DMS79 treated with DMSO at 0.1 percent for 48 hours (cell line): ENCODE results near the gene REXO4.
"Not testable (repeated sequence)": the region's sequence is repeated elsewhere in the genome, so short reads cannot be mapped to it uniquely, and the experiment has no call there.

ENCODE experiments used
- DNase-seq: peaks from one replicate; lab custom pipeline; 2025; lab: John Stamatoyannopoulos, UW

The REXO4 gene

GRCh38 chr9:133451865-133452264, 34.1 kb upstream of the REXO4 start:
- DNase-seq: not testable (repeated sequence)

DNA sequence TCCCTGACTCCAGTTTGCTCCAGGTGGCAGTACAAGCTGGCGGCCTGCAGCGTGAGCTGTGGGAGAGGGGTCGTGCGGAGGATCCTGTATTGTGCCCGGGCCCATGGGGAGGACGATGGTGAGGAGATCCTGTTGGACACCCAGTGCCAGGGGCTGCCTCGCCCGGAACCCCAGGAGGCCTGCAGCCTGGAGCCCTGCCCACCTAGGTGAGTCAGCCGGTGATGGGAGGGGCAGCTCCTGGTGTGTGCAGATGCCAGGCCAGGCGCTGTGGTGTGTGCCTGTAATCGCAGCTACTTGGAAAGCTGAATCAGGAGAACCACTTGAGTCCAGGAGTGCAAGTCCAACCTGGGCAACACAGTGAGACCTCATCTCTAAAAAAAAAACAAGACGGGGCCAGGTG, 31.9 kb upstream of the REXO4 start:
- DNase-seq: peak; percentile 38

DNA sequence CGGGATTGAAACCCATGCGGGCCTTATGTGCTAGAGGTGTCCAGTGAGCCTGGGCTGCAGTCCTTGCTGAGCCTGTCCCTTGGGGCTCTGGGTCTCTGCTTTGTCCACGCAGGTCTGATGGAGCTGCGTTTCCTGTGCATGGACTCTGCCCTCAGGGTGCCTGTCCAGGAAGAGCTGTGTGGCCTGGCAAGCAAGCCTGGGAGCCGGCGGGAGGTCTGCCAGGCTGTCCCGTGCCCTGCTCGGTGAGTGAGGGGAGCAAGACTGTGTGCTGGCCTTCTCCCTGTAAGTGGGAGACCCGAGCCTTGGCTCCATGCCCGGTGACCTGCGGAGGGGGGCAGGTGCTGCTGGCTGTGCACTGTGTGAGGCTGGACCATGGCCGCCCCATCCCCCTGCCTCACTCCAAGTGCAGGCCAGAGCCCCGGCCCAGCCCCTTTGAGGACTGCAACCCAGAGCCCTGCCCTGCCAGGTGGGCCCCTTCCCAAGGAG, 30.7 kb upstream of the REXO4 start:
- no peak for DNase-seq

DNA sequence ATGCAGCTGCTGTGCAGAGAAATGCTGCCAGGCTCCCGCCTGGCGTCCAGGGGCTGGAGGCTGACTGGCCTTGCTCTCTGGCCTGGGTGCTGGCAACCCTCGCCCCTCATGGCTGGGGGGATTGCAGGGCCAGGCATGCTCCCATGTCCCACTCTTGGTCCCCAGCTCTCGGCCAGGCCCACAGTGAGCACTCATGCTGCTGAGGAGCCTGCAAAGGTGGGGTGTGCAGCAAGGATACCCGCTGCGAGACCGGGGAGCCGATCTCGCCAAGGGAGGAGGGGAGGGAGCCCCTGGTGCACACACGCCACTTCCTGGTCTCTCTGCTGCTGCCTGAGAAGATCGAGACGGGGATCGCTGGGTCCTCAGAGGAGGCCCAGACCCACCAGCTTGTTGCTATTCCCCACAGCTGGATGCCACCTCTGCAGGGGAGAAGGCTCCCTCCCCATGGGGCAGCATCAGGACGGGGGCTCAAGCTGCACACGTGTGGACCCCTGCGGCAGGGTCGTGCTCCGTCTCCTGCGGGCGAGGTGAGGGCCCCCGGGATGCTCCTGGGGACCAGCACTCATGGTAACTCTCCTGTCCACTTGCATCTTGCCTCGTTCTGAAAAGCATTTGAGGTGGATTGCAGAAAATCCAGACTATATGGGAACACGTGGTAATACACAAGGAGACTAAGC, 27.6 kb upstream of the REXO4 start:
- DNase-seq: no peak

GRCh38 chr9:133443982-133444381, 26.2 kb upstream of the REXO4 start:
- DNase-seq: peak; percentile 59

DNA sequence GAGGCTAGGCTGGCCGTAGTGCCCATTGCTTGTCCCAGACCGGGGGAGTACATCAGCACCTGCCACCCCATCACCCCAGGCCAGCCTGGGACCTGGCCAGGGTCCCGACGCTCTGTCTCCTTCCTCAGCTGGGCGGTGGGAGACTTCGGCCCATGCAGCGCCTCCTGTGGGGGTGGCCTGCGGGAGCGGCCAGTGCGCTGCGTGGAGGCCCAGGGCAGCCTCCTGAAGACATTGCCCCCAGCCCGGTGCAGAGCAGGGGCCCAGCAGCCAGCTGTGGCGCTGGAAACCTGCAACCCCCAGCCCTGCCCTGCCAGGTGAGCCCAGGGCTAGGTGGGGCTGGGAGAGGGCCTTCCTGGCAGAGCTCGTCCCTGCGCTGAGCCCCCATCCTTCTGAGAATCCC, 25.4 kb upstream of the REXO4 start:
- no peak for DNase-seq

GRCh38 chr9:133441571-133441970, 23.8 kb upstream of the REXO4 start:
- DNase-seq: no peak

- no peak for DNase-seq
These were observed 23.1 kb upstream of the REXO4 start for GRCh38 chr9:133440874-133441273.

DNA sequence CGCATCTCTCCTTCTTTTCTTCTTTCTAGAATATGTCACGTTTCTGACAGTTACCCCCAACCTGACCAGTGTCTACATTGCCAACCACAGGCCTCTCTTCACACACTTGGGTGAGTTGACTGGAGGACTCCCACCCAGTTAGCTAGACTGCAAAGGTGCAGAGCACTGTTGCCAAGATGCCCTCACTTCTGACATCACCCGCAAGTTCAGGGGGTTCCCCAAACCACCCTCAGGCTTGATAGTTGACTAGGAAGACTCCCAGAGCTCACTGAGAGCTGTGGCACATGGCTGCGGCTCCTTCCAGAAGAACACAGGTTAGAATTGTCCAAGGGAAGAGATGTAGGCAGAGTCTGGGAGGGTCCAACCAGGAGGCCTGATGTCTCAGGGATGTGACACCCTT, 21.5 kb upstream of the REXO4 start:
- no peak for DNase-seq

DNA sequence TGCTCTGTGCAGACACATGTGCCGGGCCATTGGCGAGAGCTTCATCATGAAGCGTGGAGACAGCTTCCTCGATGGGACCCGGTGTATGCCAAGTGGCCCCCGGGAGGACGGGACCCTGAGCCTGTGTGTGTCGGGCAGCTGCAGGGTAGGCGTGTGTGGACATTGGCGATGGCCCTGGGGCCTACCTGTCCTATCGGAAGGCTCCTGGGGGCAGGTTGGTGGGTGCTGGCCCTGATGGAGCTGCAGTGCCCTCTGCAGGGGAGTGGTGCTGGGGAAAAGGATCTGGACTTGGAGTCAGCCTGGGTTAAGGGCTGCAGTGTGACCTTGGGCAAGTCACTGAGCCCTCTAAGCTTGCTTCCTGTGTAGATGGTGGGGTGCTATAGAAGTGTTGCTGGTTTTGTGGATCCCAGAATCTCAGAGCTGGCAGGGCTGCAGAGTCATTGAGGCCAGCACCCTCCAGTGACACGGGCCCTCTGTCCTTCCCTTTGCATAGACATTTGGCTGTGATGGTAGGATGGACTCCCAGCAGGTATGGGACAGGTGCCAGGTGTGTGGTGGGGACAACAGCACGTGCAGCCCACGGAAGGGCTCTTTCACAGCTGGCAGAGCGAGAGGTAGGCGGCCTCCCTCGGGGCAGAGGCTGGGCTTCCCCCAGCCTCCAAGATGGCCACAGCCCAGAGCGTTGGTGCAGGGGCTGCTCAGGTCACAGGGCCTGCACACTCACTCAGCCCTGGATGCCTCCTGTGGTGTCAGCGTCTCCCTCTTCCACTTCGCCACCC, 20.1 kb upstream of the REXO4 start:
- DNase-seq: no peak

- DNase-seq: no peak
These were observed 18.9 kb upstream of the REXO4 start for GRCh38 chr9:133436681-133437080.

DNA sequence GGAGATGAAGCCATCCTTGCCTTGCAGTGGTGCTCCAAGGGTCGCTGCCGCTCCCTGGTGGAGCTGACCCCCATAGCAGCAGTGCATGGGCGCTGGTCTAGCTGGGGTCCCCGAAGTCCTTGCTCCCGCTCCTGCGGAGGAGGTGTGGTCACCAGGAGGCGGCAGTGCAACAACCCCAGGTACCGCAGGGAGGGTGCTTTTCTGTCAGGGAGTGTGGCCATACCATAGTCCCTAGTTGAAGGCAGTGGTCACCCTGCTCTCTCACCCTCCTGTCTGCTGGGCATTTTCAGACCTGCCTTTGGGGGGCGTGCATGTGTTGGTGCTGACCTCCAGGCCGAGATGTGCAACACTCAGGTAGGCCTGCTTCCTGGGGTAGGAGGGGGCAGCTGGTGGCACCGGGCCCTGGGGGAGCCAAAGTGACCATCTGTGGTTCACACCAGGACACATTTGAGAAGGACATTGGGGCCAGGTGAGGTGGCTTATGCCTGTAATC, 15.6 kb upstream of the REXO4 start:
- DNase-seq: no peak

GRCh38 chr9:133430244-133430643, 12.4 kb upstream of the REXO4 start:
- DNase-seq: no peak

DNA sequence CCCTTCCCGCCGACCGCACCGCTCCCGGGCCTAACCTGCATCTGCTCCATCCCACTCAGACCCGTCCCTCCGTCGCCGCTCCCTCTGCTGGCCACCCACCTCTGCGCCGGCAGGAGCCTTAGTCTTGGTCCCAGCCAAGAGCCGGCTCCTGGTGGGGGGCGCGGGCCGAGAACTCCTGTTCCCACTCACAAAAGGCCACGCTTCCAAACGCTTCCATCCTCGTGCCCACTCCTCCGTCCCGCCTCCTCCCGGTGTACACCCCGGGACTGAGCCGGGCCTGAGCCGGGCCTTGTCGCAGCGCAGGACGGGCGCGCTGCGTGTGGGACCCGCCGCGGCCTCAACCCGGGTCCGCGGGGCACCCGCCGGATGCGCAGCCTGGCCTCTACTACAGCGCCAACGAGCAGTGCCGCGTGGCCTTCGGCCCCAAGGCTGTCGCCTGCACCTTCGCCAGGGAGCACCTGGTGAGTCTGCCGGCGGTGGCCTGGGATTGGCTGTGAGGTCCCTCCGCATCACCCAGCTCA, 11.9 kb upstream of the REXO4 start:
- DNase-seq: no peak

- no peak for DNase-seq
These were observed 11.4 kb upstream of the REXO4 start for GRCh38 chr9:133429214-133429613.

GRCh38 chr9:133428617-133429101, 10.8 kb upstream of the REXO4 start:
- DNase-seq: no peak

DNA sequence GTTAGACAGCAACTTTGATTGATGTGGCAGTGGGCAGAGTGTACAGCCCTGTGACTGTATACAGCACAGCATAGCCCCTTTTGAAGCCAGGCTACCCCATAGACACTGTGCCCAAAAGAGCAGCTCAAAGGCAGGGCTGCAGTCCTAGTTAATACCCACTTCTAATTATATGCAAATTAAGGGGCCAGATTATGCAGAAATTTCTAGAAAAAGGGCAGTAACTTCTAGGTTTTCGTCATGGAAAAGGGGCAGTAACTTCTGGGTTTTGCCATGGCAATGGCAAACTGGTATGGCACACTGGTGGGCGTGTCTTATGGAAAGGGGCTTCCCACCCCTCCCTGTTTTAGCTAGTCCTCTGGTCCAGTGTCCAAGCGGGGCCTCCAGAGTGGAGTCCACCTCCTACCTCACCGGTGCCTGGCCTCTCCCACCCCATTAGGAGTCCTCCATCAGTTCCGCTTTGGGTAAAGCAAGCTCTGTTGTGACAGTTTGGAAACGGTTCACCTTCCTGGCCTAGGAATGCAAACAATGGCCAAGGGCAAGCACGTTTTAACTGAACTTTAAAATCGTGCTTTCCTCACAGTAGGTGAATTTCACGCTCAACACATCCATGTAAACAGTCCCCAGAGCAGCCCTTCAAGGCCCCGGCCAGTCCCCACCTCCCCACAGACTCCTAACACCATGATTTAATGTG, 10.0 kb upstream of the REXO4 start:
- DNase-seq: no peak

DNA sequence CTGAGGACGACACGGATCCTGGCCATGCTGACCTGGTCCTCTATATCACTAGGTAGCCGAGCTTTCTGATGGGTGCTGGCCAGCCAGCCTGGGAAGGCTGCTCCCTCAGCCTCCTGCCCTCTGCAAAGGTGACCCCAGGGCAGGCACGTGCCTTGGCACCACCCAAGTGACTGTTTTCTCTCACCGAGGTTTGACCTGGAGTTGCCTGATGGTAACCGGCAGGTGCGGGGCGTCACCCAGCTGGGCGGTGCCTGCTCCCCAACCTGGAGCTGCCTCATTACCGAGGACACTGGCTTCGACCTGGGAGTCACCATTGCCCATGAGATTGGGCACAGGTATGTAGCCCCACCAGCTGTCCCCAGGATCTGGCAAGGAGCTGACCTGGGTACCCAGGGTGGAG, 8.2 kb upstream of the REXO4 start:
- no peak for DNase-seq

- no peak for DNase-seq
These were observed 7.3 kb upstream of the REXO4 start for GRCh38 chr9:133425049-133425632.

- no peak for DNase-seq
These were observed 6.4 kb upstream of the REXO4 start for GRCh38 chr9:133424187-133424586.

- no peak for DNase-seq
These were observed 5.4 kb upstream of the REXO4 start for GRCh38 chr9:133423216-133423615.
